Gastroesophageal sphincter (tissue), 3 donors: ENCODE measurements around the gene MUC22.

ENCODE experiments used
- EP300 ChIP-seq: sonication (generic); formaldehyde crosslinking; IDR thresholded peaks from one replicate; pipeline ENCODE4 v1.6.1; 2017; ENCODE audit warnings: antibody characterized with exemption, mild to moderate bottlenecking
- POLR2A ChIP-seq, 2 donors: fragments of 450-650 bp; IDR thresholded peaks; one replicate each; pipeline ENCODE4 v1.6.1; 2017; ENCODE audit warnings: antibody characterized with exemption in 2 of 2, mild to moderate bottlenecking in 2 of 2, moderate library complexity in 1 of 2
- POLR2AphosphoS5 ChIP-seq: sonication (generic); formaldehyde crosslinking; IDR thresholded peaks from one replicate; pipeline ENCODE4 v1.6.1; 2017; ENCODE audit warnings: antibody characterized with exemption
- TF ChIP-seq, protein P1 (sequence below), 4 experiments: fragments of 200-600 bp in 2 of 4; fragments of 450-650 bp in 2 of 4; sonication (generic) in 1 of 4; IDR thresholded peaks; one replicate each; pipeline ENCODE4 v1.5.1; 2017 to 2019; ENCODE audit warnings: antibody characterized with exemption in 4 of 4, mild to moderate bottlenecking in 2 of 4, moderate library complexity in 2 of 4

DNA sequence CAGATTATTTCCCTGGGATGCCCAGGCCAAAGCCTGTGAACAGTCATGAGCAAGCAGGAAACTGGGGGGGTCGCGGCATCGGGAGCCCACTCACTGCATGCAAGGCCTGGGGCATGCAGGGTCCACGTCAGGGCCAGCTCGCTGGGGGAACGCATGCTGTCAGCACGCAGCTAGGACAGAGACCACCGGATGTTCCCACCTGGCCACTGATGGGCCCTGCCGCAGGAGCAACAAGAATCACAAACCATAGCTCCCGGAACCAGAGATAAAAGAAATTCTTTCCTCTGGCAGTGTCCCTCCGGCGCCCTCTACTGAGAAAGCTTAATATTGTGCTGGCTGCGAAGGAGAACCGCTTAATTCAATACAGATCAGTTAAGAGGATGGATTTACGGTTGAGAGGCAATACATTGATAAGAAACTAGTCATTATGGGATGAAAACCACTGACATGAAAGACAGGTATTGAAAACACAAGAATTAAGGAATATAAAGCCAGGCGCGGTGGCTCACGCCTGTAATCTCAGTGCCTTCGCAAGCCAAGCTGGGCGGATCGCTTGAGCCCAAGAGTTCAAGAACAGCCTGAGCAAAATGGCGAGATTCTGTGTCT is 69.5 kb downstream of the MUC22 start:
- TF ChIP-seq POLR2AphosphoS5 (no peak), POLR2A (IDR thresholded peaks at IDR 0.05) (no peak), EP300 (no peak)
- TF ChIP-seq, protein P1, sequence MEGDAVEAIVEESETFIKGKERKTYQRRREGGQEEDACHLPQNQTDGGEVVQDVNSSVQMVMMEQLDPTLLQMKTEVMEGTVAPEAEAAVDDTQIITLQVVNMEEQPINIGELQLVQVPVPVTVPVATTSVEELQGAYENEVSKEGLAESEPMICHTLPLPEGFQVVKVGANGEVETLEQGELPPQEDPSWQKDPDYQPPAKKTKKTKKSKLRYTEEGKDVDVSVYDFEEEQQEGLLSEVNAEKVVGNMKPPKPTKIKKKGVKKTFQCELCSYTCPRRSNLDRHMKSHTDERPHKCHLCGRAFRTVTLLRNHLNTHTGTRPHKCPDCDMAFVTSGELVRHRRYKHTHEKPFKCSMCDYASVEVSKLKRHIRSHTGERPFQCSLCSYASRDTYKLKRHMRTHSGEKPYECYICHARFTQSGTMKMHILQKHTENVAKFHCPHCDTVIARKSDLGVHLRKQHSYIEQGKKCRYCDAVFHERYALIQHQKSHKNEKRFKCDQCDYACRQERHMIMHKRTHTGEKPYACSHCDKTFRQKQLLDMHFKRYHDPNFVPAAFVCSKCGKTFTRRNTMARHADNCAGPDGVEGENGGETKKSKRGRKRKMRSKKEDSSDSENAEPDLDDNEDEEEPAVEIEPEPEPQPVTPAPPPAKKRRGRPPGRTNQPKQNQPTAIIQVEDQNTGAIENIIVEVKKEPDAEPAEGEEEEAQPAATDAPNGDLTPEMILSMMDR (IDR thresholded peaks at IDR 0.05), result peak; percentile 74 to 83 (median 78)
